Neuron (in vitro differentiated cells): ENCODE measurements around the gene C2orf80.
"Not testable (repeated sequence)": the region's sequence is repeated elsewhere in the genome, so short reads cannot be mapped to it uniquely, and the experiment has no call there.

Source experiments
- H2AFZ ChIP-seq: one replicate; pipeline ENCODE4 v1.6.1; 2013; ENCODE audit warnings: low read depth, mild to moderate bottlenecking, inconsistent platforms, low read length, moderate library complexity
- H3K27me3 ChIP-seq: one replicate; pipeline ENCODE4 v1.6.1; 2013; ENCODE audit warnings: low read length; ENCODE audit not compliant: insufficient read depth
- H3K36me3 ChIP-seq: one replicate; pipeline ENCODE4 v1.6.1; 2013; ENCODE audit warnings: low read length; ENCODE audit not compliant: insufficient read depth
- H3K4me1 ChIP-seq: one replicate; pipeline ENCODE4 v1.6.1; 2013; ENCODE audit warnings: low read length; ENCODE audit not compliant: insufficient read depth
- H3K4me3 ChIP-seq: 2 replicates; pipeline ENCODE4 v1.5.1; 2013; ENCODE audit warnings: mild to moderate bottlenecking, low read length, moderate library complexity
- H3K9me3 ChIP-seq: one replicate; pipeline ENCODE4 v1.6.1; 2013; ENCODE audit warnings: low read length

C2orf80 gene

GRCh38 chr2:208117390-208117789 lies 72.4 kb downstream of the C2orf80 start:
- peaks cover 13% of the 10 kb centered on the region for H3K4me1 ChIP-seq
- H3K4me3 ChIP-seq, H3K9me3 ChIP-seq, H2AFZ ChIP-seq, H3K36me3 ChIP-seq, H3K27me3 ChIP-seq: not testable (repeated sequence)
